GM12891 (cell line): Measurements from ENCODE around the gene PROK1.

Source experiments
- PAX5 ChIP-seq: IDR thresholded peaks from 2 replicates; pipeline ENCODE4 v1.6.1; 2011; ENCODE audit warnings: low read length, moderate library complexity, mild to moderate bottlenecking; ENCODE audit not compliant: insufficient read depth, severe bottlenecking
- POLR2A ChIP-seq: IDR thresholded peaks from 2 replicates; pipeline ENCODE4 v1.6.1; 2011; ENCODE audit warnings: low read depth, low read length, control low read depth
- POLR2AphosphoS5 ChIP-seq: IDR thresholded peaks from 2 replicates; pipeline ENCODE4 v1.6.1; 2011; ENCODE audit warnings: low read depth, low read length, control low read depth
- POU2F2 ChIP-seq: IDR thresholded peaks from 2 replicates; pipeline ENCODE4 v1.6.1; 2011; ENCODE audit warnings: low read depth, mild to moderate bottlenecking, control low read depth, low read length, moderate library complexity
- SPI1 ChIP-seq: IDR thresholded peaks from 2 replicates; pipeline ENCODE4 v1.6.1; 2011; ENCODE audit warnings: low read depth, low read length, control low read depth
- TAF1 ChIP-seq: IDR thresholded peaks from 2 replicates; pipeline ENCODE4 v1.6.1; 2011; ENCODE audit warnings: low read depth, low read length, control low read depth

DNA sequence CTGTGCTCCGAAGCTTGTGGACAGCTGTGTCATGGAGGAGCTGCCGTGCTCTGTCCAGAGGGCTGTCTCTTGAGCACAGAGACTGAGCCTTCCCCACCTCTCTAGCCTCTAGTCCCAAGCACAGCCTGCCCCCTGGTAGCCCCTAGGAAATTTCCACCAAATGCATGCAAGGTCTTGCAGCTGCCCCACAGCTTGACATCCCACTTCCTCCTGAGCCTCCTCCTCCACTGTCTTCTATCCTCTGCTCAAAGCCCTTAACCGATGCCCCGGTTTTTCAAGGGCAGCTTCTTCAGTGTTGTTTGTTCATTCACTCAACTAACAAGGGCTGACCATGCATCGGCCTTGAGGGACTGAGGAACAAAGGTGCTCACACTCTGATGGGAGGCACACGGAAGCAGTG lies 20.6 kb upstream of the PROK1 start:
- no peak for TF ChIP-seq POLR2A
- no peak for TF ChIP-seq POLR2AphosphoS5
- TF ChIP-seq TAF1 = no peak
- TF ChIP-seq SPI1 = no peak
- no peak for TF ChIP-seq POU2F2
- no peak for TF ChIP-seq PAX5
